Putamen (tissue), 1 donor: ENCODE results near the gene NT5C3A.

Source experiments
- DNase-seq: peaks from one replicate; pipeline ENCODE4 v3.0.0-alpha.2; 2016; ENCODE audit warnings: low spot score

The NT5C3A gene

GRCh38 chr7:33075818-33076518 is 13.4 kb upstream of the NT5C3A start:
- DNase-seq = no peak

- no peak for DNase-seq
Observed at GRCh38 chr7:33073243-33073642, 10.7 kb upstream of the NT5C3A start.

GRCh38 chr7:33072471-33072870 is 9.9 kb upstream of the NT5C3A start:
- no peak for DNase-seq

- DNase-seq = no peak
Observed at GRCh38 chr7:33070831-33071230, 8.3 kb upstream of the NT5C3A start.

- no peak for DNase-seq
Observed at GRCh38 chr7:33070277-33070676, 7.7 kb upstream of the NT5C3A start.

GRCh38 chr7:33067921-33068320 is 5.3 kb upstream of the NT5C3A start:
- DNase-seq = no peak

- DNase-seq = no peak
Observed at GRCh38 chr7:33066771-33067170, 4.2 kb upstream of the NT5C3A start.

- DNase-seq = no peak
Observed at GRCh38 chr7:33065981-33066380, 3.4 kb upstream of the NT5C3A start.

GRCh38 chr7:33062782-33063443 is 337 bp upstream of the NT5C3A start:
- peak; percentile 96 for DNase-seq

- DNase-seq = no peak
Observed at GRCh38 chr7:33061282-33061937, 1.2 kb downstream of the NT5C3A start.

GRCh38 chr7:33059635-33060034 is 2.9 kb downstream of the NT5C3A start:
- DNase-seq = no peak

- DNase-seq = no peak
Observed at GRCh38 chr7:33055158-33055557, 7.4 kb downstream of the NT5C3A start.

- DNase-seq = no peak
Observed at GRCh38 chr7:33054261-33054964, 8.2 kb downstream of the NT5C3A start.

- DNase-seq = no peak
Observed at GRCh38 chr7:33053721-33054120, 8.9 kb downstream of the NT5C3A start.

GRCh38 chr7:33050535-33051318 is 11.8 kb downstream of the NT5C3A start:
- DNase-seq = no peak

GRCh38 chr7:33048704-33049103 is 13.9 kb downstream of the NT5C3A start:
- DNase-seq = no peak

GRCh38 chr7:33048257-33048656 is 14.3 kb downstream of the NT5C3A start:
- no peak for DNase-seq

- no peak for DNase-seq
Observed at GRCh38 chr7:33044986-33045385, 17.6 kb downstream of the NT5C3A start.

- no peak for DNase-seq
Observed at GRCh38 chr7:33044401-33044718, 18.2 kb downstream of the NT5C3A start.

GRCh38 chr7:33043501-33044400 is 18.8 kb downstream of the NT5C3A start:
- DNase-seq = no peak
